ENCODE data around the gene LRRC9.
A peak's percentile ranks its signal among the peaks of the same experiment; 100 is the strongest.

DNA sequence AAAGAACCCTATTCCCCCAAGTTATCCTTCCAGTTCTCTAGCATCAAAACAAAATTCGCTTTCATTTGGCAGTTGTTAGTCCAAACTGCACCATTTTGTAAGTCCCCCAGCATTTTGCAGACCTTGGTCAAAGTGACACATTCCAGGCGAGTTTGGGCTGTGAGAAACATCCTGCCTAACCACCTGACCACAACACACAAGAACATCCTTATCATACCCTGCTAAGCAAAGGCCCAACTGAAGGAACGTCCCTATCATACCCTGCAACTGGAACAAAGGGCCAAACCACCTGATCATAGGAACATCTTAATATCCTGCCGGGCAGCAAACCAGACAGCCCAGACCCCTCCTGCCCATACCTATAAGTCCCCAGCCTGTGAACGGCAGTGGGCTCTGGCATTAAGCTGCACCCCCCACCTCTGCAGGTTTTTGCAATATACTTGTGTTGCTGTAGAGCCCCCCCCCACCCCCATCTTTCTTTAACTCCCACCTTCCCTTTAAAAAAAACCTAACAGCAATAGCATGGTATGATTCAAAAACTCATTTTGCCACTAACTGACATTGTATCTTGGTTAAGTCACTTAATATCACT lies 174.5 kb downstream of the LRRC9 start:
- TF ChIP-seq, protein P1, sequence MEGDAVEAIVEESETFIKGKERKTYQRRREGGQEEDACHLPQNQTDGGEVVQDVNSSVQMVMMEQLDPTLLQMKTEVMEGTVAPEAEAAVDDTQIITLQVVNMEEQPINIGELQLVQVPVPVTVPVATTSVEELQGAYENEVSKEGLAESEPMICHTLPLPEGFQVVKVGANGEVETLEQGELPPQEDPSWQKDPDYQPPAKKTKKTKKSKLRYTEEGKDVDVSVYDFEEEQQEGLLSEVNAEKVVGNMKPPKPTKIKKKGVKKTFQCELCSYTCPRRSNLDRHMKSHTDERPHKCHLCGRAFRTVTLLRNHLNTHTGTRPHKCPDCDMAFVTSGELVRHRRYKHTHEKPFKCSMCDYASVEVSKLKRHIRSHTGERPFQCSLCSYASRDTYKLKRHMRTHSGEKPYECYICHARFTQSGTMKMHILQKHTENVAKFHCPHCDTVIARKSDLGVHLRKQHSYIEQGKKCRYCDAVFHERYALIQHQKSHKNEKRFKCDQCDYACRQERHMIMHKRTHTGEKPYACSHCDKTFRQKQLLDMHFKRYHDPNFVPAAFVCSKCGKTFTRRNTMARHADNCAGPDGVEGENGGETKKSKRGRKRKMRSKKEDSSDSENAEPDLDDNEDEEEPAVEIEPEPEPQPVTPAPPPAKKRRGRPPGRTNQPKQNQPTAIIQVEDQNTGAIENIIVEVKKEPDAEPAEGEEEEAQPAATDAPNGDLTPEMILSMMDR (CRISPR knock-in tag; IDR thresholded peaks at IDR 0.05), result no peak
- peak; percentile 32; the same call in 1 of the 2 replicates for TF ChIP-seq IRF2 (CRISPR knock-in tag; IDR thresholded peaks at IDR 0.05)
- TF ChIP-seq MAFK (conservative IDR thresholded peaks at IDR 0.05 in 1 of 2, IDR thresholded peaks at IDR 0.05 in 1 of 2; ENCODE audit: low read length in 2 of 2), result no peak
- TF ChIP-seq TGIF2 (CRISPR knock-in tag; IDR thresholded peaks at IDR 0.05), result 0 out of 2 replicates have a peak, but pooled peaks have one; percentile 72
- TF ChIP-seq, protein P2, sequence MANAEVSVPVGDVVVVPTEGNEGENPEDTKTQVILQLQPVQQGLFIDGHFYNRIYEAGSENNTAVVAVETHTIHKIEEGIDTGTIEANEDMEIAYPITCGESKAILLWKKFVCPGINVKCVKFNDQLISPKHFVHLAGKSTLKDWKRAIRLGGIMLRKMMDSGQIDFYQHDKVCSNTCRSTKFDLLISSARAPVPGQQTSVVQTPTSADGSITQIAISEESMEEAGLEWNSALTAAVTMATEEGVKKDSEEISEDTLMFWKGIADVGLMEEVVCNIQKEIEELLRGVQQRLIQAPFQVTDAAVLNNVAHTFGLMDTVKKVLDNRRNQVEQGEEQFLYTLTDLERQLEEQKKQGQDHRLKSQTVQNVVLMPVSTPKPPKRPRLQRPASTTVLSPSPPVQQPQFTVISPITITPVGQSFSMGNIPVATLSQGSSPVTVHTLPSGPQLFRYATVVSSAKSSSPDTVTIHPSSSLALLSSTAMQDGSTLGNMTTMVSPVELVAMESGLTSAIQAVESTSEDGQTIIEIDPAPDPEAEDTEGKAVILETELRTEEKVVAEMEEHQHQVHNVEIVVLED (CRISPR knock-in tag; IDR thresholded peaks at IDR 0.05; ENCODE audit: borderline replicate concordance), result no peak
- no peak for TF ChIP-seq RFX5 (IDR thresholded peaks at IDR 0.05; ENCODE audit: low read depth, low read length)
- TF ChIP-seq, protein P3, sequence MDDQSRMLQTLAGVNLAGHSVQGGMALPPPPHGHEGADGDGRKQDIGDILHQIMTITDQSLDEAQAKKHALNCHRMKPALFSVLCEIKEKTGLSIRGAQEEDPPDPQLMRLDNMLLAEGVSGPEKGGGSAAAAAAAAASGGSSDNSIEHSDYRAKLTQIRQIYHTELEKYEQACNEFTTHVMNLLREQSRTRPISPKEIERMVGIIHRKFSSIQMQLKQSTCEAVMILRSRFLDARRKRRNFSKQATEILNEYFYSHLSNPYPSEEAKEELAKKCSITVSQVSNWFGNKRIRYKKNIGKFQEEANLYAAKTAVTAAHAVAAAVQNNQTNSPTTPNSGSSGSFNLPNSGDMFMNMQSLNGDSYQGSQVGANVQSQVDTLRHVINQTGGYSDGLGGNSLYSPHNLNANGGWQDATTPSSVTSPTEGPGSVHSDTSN (CRISPR knock-in tag; IDR thresholded peaks at IDR 0.05; ENCODE audit: borderline replicate concordance), result no peak
- TF ChIP-seq, protein P4, sequence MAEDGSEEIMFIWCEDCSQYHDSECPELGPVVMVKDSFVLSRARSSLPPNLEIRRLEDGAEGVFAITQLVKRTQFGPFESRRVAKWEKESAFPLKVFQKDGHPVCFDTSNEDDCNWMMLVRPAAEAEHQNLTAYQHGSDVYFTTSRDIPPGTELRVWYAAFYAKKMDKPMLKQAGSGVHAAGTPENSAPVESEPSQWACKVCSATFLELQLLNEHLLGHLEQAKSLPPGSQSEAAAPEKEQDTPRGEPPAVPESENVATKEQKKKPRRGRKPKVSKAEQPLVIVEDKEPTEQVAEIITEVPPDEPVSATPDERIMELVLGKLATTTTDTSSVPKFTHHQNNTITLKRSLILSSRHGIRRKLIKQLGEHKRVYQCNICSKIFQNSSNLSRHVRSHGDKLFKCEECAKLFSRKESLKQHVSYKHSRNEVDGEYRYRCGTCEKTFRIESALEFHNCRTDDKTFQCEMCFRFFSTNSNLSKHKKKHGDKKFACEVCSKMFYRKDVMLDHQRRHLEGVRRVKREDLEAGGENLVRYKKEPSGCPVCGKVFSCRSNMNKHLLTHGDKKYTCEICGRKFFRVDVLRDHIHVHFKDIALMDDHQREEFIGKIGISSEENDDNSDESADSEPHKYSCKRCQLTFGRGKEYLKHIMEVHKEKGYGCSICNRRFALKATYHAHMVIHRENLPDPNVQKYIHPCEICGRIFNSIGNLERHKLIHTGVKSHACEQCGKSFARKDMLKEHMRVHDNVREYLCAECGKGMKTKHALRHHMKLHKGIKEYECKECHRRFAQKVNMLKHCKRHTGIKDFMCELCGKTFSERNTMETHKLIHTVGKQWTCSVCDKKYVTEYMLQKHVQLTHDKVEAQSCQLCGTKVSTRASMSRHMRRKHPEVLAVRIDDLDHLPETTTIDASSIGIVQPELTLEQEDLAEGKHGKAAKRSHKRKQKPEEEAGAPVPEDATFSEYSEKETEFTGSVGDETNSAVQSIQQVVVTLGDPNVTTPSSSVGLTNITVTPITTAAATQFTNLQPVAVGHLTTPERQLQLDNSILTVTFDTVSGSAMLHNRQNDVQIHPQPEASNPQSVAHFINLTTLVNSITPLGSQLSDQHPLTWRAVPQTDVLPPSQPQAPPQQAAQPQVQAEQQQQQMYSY (CRISPR knock-in tag; IDR thresholded peaks at IDR 0.05), result no peak

All from HepG2 (cell line).